Brain microvascular endothelial cell (primary cell): Measurements from ENCODE around the gene GSTO1.

ENCODE experiments used
- DNase-seq: peaks from one replicate; pipeline ENCODE4 v3.0.0-alpha.2; 2020
- H3K27ac ChIP-seq: fragments of 250-450 bp; sonication (Bioruptor Pico); 2 replicates; pipeline ENCODE4 v1.5.1; 2020; ENCODE audit warnings: mild to moderate bottlenecking, moderate library complexity
- H3K27me3 ChIP-seq: fragments of 250-450 bp; sonication (Bioruptor Pico); replicated peaks from 2 replicates; pipeline ENCODE4 v1.5.1; 2020; ENCODE audit warnings: mild to moderate bottlenecking
- H3K36me3 ChIP-seq: fragments of 250-450 bp; sonication (Bioruptor Pico); replicated peaks from 2 replicates; pipeline ENCODE4 v1.5.1; 2020; ENCODE audit warnings: mild to moderate bottlenecking
- H3K4me3 ChIP-seq: 2 replicates; pipeline ENCODE4 v1.5.1; 2011; ENCODE audit warnings: low read depth, mild to moderate bottlenecking, control low read depth, low read length, moderate library complexity
- in situ Hi-C: cut with HindIII; loops from 2 replicates; pipeline ENCODE4 v1.10.0; 2017; ENCODE audit warnings: low sequenced_read_pairs, low pct_ligation_motif_present
- TF ChIP-seq, protein P1 (sequence below): IDR thresholded peaks from 2 replicates; pipeline ENCODE4 v1.5.1; 2011; ENCODE audit warnings: low read depth, mild to moderate bottlenecking, moderate library complexity, low read length, control low read depth, inconsistent platforms; ENCODE audit errors: missing control alignments

GSTO1 gene

GRCh38 chr10:104254493-104255310 lies at the start of gene GSTO1:
Gene GSTO1, plus strand, starts transcription at chr10:104254892. Its CDS starts 37 bp downstream, at chr10:104254929.
- Histone ChIP-seq H3K4me3 (peak within 1 kb of the TSS; percentile 82), H3K27me3 (no peaks in the 10 kb centered on the region), H3K36me3 (peaks cover 23% of the 10 kb centered on the region), H3K27ac (peak within 1 kb of the TSS; percentile 95)
- TF ChIP-seq, protein P1, sequence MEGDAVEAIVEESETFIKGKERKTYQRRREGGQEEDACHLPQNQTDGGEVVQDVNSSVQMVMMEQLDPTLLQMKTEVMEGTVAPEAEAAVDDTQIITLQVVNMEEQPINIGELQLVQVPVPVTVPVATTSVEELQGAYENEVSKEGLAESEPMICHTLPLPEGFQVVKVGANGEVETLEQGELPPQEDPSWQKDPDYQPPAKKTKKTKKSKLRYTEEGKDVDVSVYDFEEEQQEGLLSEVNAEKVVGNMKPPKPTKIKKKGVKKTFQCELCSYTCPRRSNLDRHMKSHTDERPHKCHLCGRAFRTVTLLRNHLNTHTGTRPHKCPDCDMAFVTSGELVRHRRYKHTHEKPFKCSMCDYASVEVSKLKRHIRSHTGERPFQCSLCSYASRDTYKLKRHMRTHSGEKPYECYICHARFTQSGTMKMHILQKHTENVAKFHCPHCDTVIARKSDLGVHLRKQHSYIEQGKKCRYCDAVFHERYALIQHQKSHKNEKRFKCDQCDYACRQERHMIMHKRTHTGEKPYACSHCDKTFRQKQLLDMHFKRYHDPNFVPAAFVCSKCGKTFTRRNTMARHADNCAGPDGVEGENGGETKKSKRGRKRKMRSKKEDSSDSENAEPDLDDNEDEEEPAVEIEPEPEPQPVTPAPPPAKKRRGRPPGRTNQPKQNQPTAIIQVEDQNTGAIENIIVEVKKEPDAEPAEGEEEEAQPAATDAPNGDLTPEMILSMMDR, result peak; percentile 36
- in situ Hi-C loops, result no loop called here
- DNase-seq, result peak; percentile 45

- H3K36me3 ChIP-seq, result no peaks in the 10 kb centered on the region
- in situ Hi-C loops, result no loop called here
- TF ChIP-seq, protein P1, result no peak
- peaks cover 5% of the 10 kb centered on the region for H3K27me3 ChIP-seq
- H3K27ac ChIP-seq, result no peak overlapping the region
- no peak overlapping the region for H3K4me3 ChIP-seq
- DNase-seq, result no peak
Measured at GRCh38 chr10:104208730-104209129, 46.0 kb upstream of the GSTO1 start.

- H3K27me3 ChIP-seq, result peaks cover 5% of the 10 kb centered on the region
- H3K36me3 ChIP-seq, result no peaks in the 10 kb centered on the region
- in situ Hi-C loops, result no loop called here
- H3K27ac ChIP-seq, result no peak overlapping the region
- TF ChIP-seq, protein P1, result peak; percentile 78
- peak; percentile 49 for DNase-seq
- H3K4me3 ChIP-seq, result no peak overlapping the region
Measured at GRCh38 chr10:104209575-104210198, 45.0 kb upstream of the GSTO1 start.

DNA sequence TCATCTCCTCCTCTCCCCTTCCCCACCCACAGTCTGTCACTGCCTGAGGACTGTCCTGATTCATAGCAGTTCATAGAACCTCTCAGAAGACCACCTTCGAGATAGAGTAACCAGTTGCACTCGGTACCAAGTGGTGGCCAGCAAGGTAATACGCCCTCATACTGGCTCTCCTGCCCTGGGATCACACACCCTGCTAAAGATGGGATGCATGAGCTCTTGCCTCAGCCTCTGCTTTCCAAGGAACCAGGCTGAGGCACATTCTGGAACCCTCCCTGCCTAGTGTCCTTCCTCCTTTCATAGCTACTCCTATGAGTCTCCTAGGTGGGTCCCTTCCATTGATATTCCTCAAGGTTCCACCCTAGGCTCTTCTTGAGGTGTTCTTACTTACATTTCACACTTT lies 38.1 kb upstream of the GSTO1 start:
- TF ChIP-seq, protein P1, result no peak
- Histone ChIP-seq H3K27me3 (peaks cover 7% of the 10 kb centered on the region), H3K4me3 (no peak overlapping the region), H3K36me3 (no peaks in the 10 kb centered on the region), H3K27ac (no peak overlapping the region)
- no peak for DNase-seq
- in situ Hi-C loops, result no loop called here

- Histone ChIP-seq H3K27me3 (peaks cover 2% of the 10 kb centered on the region), H3K4me3 (no peak overlapping the region), H3K27ac (no peak overlapping the region), H3K36me3 (no peaks in the 10 kb centered on the region)
- in situ Hi-C loops, result no loop called here
- no peak for DNase-seq
- TF ChIP-seq, protein P1, result no peak
Measured at GRCh38 chr10:104218751-104219150, 35.9 kb upstream of the GSTO1 start.
